Kidney (tissue), 14 donors: ENCODE measurements around the gene ARAF. TPM values are rescaled to one million over a fixed set of nuclear protein-coding genes. Genes with fewer than 3 reads are reported as not detected.

Experiments used
- DNase-seq, 5 donors: peaks; one replicate each; pipeline ENCODE4 v3.0.0-alpha.2; 2013 to 2020
- FAIRE-seq: peaks from 2 replicates; lab custom pipeline; 2012; peaks lifted over from hg19 to GRCh38; lab: Jason Lieb, UNC
- H3K27ac ChIP-seq, 2 donors: one replicate each; pipeline ENCODE4 v1.7.0; 2013; ENCODE audit warnings: low read depth in 2 of 2, low read length in 2 of 2, inconsistent platforms in 1 of 2
- H3K27me3 ChIP-seq: one replicate; pipeline ENCODE4 v1.7.1; 2013; ENCODE audit warnings: low read length, inconsistent platforms; ENCODE audit not compliant: control insufficient read depth, insufficient read depth
- H3K36me3 ChIP-seq, 3 donors: one replicate each; pipeline versions ENCODE4 v1.7.0 to v1.7.1; 2013; ENCODE audit warnings: low read length in 3 of 3, control low read depth in 1 of 3, inconsistent platforms in 1 of 3; ENCODE audit not compliant: insufficient read depth in 3 of 3, control insufficient read depth in 2 of 3
- H3K4me1 ChIP-seq, 3 donors: one replicate each; pipeline versions ENCODE4 v1.7.0 to v1.7.1; 2013; ENCODE audit warnings: low read length in 3 of 3, inconsistent platforms in 1 of 3, low read depth in 1 of 3; ENCODE audit not compliant: control insufficient read depth in 2 of 3, insufficient read depth in 2 of 3
- H3K4me3 ChIP-seq, 3 donors: one replicate each; pipeline versions ENCODE4 v1.7.0 to v1.8.1; 2013; ENCODE audit warnings: low read length in 3 of 3, control low read depth in 1 of 3, inconsistent platforms in 1 of 3
- H3K9ac ChIP-seq, 3 donors: one replicate each; pipeline versions ENCODE4 v1.7.0 to v1.7.1; 2013; ENCODE audit warnings: low read length in 3 of 3, control low read depth in 1 of 3, inconsistent platforms in 1 of 3
- H3K9me3 ChIP-seq, 3 donors: one replicate each; pipeline versions ENCODE4 v1.7.0 to v1.7.1; 2013; ENCODE audit warnings: low read length in 3 of 3, control low read depth in 1 of 3, inconsistent platforms in 1 of 3; ENCODE audit not compliant: control insufficient read depth in 2 of 3, insufficient read depth in 1 of 3
- CTCF ChIP-seq: IDR thresholded peaks from 3 replicates; pipeline ENCODE4 v1.5.1; 2012; ENCODE audit warnings: mild to moderate bottlenecking, moderate library complexity, borderline replicate concordance; ENCODE audit not compliant: insufficient read depth; ENCODE audit errors: extremely low read depth
- intact Hi-C: fragments of 100-400 bp; cut with DNase I; formaldehyde crosslinking; loops from one replicate; pipeline ENCODE4 v1.11.1; 2022
- polyA plus RNA-seq: library from polyadenylated mRNA; stranded (reverse); fragments of 350-450 nt; fragmentation: Illumina TruSeq; extraction: RNeasy Lipid Tissue Mini Kit (QIAGEN cat#74804); gene quantifications from one replicate; pipeline ENCODE4 v1.2.3, GENCODE V29; 2014; ENCODE audit warnings: low read depth, low replicate concordance; ENCODE audit not compliant: insufficient read depth
- total RNA-seq: library from RNA; stranded (reverse); fragmentation: NEBNext Ultra II Directional; extraction: Animal tissue kit (Norgen Biotek cat#: 25700); gene quantifications from one replicate; pipeline ENCODE4 v1.2.1, GENCODE V29; 2021
- donor health status: control.
- donor health status: control.
- donor health status: control.
- donor health status: control.
- donor health status: control.
- donor health status: DM: yes; HTN: yes; CAD: no.
- donor health status: Normal renal cell carcinoma (clear cell type).

ARAF gene
- total and polyA plus RNA-seq, 2 donors from 2014 or later = 79.4 to 105 TPM

GRCh38 chrX:47564438-47565085 is 3.6 kb downstream of the ARAF start:
- H3K27ac ChIP-seq = no peak overlapping the region

GRCh38 chrX:47566841-47567240 is 5.8 kb downstream of the ARAF start:
- Histone ChIP-seq H3K27ac (no peak overlapping the region), H3K27me3 (no peaks in the 10 kb centered on the region), H3K9ac (no peak overlapping the region), H3K4me1 (no peaks in the 10 kb centered on the region), H3K4me3 (no peak overlapping the region), H3K9me3 (no peaks in the 10 kb centered on the region), H3K36me3 (peaks cover 2 to 41% (median 15%) of the 10 kb centered on the region in 3 donors)
- FAIRE-seq (no peak), DNase-seq (no peak)
- intact Hi-C loops = no loop called here
- TF ChIP-seq CTCF = no peak

More at GRCh38 chrX:47564438-47565085, 3.6 kb downstream of the ARAF start:
- Histone ChIP-seq H3K36me3 (peaks cover 2 to 41% (median 13%) of the 10 kb centered on the region in 3 donors), H3K9me3 (no peaks in the 10 kb centered on the region), H3K9ac (no peak overlapping the region), H3K4me1 (no peaks in the 10 kb centered on the region), H3K4me3 (no peak overlapping the region), H3K27me3 (no peaks in the 10 kb centered on the region)
- intact Hi-C loops = no loop called here
- FAIRE-seq (no peak), DNase-seq (no peak)
- no peak for TF ChIP-seq CTCF

- Histone ChIP-seq H3K27me3 (no peaks in the 10 kb centered on the region), H3K4me3 (no peak overlapping the region), H3K9ac (no peak overlapping the region), H3K4me1 (no peaks in the 10 kb centered on the region), H3K9me3 (no peaks in the 10 kb centered on the region), H3K27ac (no peak overlapping the region), H3K36me3 (peaks cover 2 to 33% (median 15%) of the 10 kb centered on the region in 3 donors)
- peak in 1 of 5 donors; percentile 22 for DNase-seq
- TF ChIP-seq CTCF = no peak
- no peak for FAIRE-seq
- intact Hi-C loops = no loop called here
These were observed 7.8 kb downstream of the ARAF start for GRCh38 chrX:47568656-47569295.
